Gastroesophageal sphincter (tissue), 3 donors: Measurements from ENCODE around the gene SLCO3A1.

ENCODE experiments used
- EP300 ChIP-seq: sonication (generic); formaldehyde crosslinking; IDR thresholded peaks from one replicate; pipeline ENCODE4 v1.6.1; 2017; ENCODE audit warnings: antibody characterized with exemption, mild to moderate bottlenecking
- POLR2A ChIP-seq, 2 donors: fragments of 450-650 bp; IDR thresholded peaks; one replicate each; pipeline ENCODE4 v1.6.1; 2017; ENCODE audit warnings: antibody characterized with exemption in 2 of 2, mild to moderate bottlenecking in 2 of 2, moderate library complexity in 1 of 2
- POLR2AphosphoS5 ChIP-seq: sonication (generic); formaldehyde crosslinking; IDR thresholded peaks from one replicate; pipeline ENCODE4 v1.6.1; 2017; ENCODE audit warnings: antibody characterized with exemption
- TF ChIP-seq, protein P1 (sequence below), 4 experiments: fragments of 200-600 bp in 2 of 4; fragments of 450-650 bp in 2 of 4; sonication (generic) in 1 of 4; IDR thresholded peaks; one replicate each; pipeline ENCODE4 v1.5.1; 2017 to 2019; ENCODE audit warnings: antibody characterized with exemption in 4 of 4, mild to moderate bottlenecking in 2 of 4, moderate library complexity in 2 of 4

- TF ChIP-seq, protein P1, sequence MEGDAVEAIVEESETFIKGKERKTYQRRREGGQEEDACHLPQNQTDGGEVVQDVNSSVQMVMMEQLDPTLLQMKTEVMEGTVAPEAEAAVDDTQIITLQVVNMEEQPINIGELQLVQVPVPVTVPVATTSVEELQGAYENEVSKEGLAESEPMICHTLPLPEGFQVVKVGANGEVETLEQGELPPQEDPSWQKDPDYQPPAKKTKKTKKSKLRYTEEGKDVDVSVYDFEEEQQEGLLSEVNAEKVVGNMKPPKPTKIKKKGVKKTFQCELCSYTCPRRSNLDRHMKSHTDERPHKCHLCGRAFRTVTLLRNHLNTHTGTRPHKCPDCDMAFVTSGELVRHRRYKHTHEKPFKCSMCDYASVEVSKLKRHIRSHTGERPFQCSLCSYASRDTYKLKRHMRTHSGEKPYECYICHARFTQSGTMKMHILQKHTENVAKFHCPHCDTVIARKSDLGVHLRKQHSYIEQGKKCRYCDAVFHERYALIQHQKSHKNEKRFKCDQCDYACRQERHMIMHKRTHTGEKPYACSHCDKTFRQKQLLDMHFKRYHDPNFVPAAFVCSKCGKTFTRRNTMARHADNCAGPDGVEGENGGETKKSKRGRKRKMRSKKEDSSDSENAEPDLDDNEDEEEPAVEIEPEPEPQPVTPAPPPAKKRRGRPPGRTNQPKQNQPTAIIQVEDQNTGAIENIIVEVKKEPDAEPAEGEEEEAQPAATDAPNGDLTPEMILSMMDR (IDR thresholded peaks at IDR 0.05), result no peak
- TF ChIP-seq POLR2AphosphoS5 (no peak), POLR2A (IDR thresholded peaks at IDR 0.05) (no peak), EP300 (no peak)
Measured at GRCh38 chr15:92018535-92019239, 165.2 kb downstream of the SLCO3A1 start.
